ENCODE measurements around the gene DIMT1. TPM values are rescaled to one million over a fixed set of nuclear protein-coding genes. Genes with fewer than 3 reads are reported as not detected.

The DIMT1 gene
- total and polyA plus RNA-seq, 2 of the 8 experiments (the other 6 are each of a cell fraction or from before 2014, with no cell fraction given) = 19.3 to 42.1 TPM

GRCh38 chr5:62385816-62386400, 17.8 kb downstream of the DIMT1 start (continued):
- no peak for TF ChIP-seq CHD7 (IDR thresholded peaks at IDR 0.05; ENCODE audit: insufficient replicate concordance, low read length)
- TF ChIP-seq BACH1 (IDR thresholded peaks at IDR 0.05; ENCODE audit: low read length) = no peak
- TF ChIP-seq RAD21 (IDR thresholded peaks at IDR 0.05 in 1 of 2, conservative IDR thresholded peaks at IDR 0.05 in 1 of 2; ENCODE audit: low read depth in 2 of 2, low read length in 2 of 2) = no peak
- no peak for TF ChIP-seq TAF1 (IDR thresholded peaks at IDR 0.05; ENCODE audit: low read depth, low read length)
- no peak for TF ChIP-seq SIRT6 (IDR thresholded peaks at IDR 0.05; ENCODE audit: low read length)
